HEK293T (cell line): ENCODE results near the gene GRID2.

ENCODE experiments used
- FOXM1 ChIP-seq: fragments of 450-650 bp; IDR thresholded peaks from 2 replicates; pipeline ENCODE4 v1.6.1; 2017; ENCODE audit warnings: mild to moderate bottlenecking, borderline replicate concordance
- SP1 ChIP-seq: fragments of 450-650 bp; IDR thresholded peaks from 2 replicates; pipeline ENCODE4 v1.6.1; 2017
- SUZ12 ChIP-seq: fragments of 450-650 bp; IDR thresholded peaks from 2 replicates; pipeline ENCODE4 v1.6.1; 2016; ENCODE audit warnings: mild to moderate bottlenecking

DNA sequence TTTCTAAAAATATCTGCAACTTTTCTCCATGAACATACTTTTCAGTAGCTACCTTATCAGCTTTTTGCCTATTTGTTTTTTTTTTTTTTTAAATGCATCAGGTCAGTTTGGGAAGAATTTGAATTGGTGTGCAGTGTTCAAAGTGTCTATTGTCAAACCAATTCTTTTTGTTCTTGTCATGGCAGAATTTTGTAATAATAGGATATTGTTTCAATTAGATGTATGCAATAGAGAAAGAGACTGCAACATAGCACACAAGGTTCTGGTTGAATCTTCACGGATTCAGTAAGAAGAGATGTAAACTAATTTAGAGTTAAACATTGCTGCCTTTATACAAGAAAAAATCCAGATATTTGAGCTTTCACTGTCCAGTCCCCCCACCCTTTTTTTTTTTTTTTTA, 277.1 kb downstream of the GRID2 start:
- TF ChIP-seq SP1 (no peak), SUZ12 (no peak), FOXM1 (no peak)
